Skeletal muscle satellite cell (primary cell): ENCODE measurements around the gene FRG2C. TPM values are rescaled to one million over a fixed set of nuclear protein-coding genes. Genes with fewer than 3 reads are reported as not detected.
A peak's percentile ranks its signal among the peaks of the same experiment; 100 is the strongest.
"Not testable (repeated sequence)": the region's sequence is repeated elsewhere in the genome, so short reads cannot be mapped to it uniquely, and the experiment has no call there.

Experiments
- H3K27me3 ChIP-seq: 2 replicates; pipeline ENCODE4 v1.7.0; 2013; ENCODE audit warnings: low read length; ENCODE audit not compliant: control insufficient read depth, insufficient read depth
- H3K36me3 ChIP-seq: 2 replicates; pipeline ENCODE4 v1.7.0; 2013; ENCODE audit warnings: mild to moderate bottlenecking, control low read depth, low read length; ENCODE audit not compliant: insufficient read depth
- H3K4me1 ChIP-seq: 2 replicates; pipeline ENCODE4 v1.7.0; 2013; ENCODE audit warnings: low read length; ENCODE audit not compliant: control insufficient read depth, insufficient read depth
- H3K4me2 ChIP-seq: 2 replicates; pipeline ENCODE4 v1.7.0; 2013; ENCODE audit warnings: mild to moderate bottlenecking, low read length
- H3K4me3 ChIP-seq: 2 replicates; pipeline ENCODE4 v1.7.0; 2013; ENCODE audit warnings: low read length
- H3K9ac ChIP-seq: 2 replicates; pipeline ENCODE4 v1.7.0; 2013; ENCODE audit warnings: mild to moderate bottlenecking, low read depth, low read length, moderate library complexity
- H3K9me3 ChIP-seq: replicated peaks from 2 replicates; pipeline ENCODE4 v1.7.0; 2013; ENCODE audit warnings: mild to moderate bottlenecking, control low read depth, low read length
- small RNA-seq: library from RNA; depleted of rRNA; stranded (forward); fragments of <200 nt; gene quantifications from one replicate; pipeline ENCODE3, GENCODE V24; 2012

FRG2C gene

GRCh38 chr3:75671287-75672139, 7.4 kb downstream of the FRG2C start:
- H3K4me3 ChIP-seq = peak overlapping the region; percentile 73
- H3K4me2 ChIP-seq = peak overlapping the region; percentile 90
- peaks cover 12% of the 10 kb centered on the region for H3K9me3 ChIP-seq
- not testable (repeated sequence) for H3K36me3 ChIP-seq, H3K9ac ChIP-seq, H3K4me1 ChIP-seq
- H3K27me3 ChIP-seq = peaks cover 23% of the 10 kb centered on the region

- peak overlapping the region; percentile 73 for H3K4me3 ChIP-seq
Observed at GRCh38 chr3:75672140-75672775, 8.1 kb downstream of the FRG2C start.

GRCh38 chr3:75683965-75684364, 19.8 kb downstream of the FRG2C start:
- not testable (repeated sequence) for H3K27me3 ChIP-seq, H3K9ac ChIP-seq, H3K4me2 ChIP-seq, H3K9me3 ChIP-seq, H3K36me3 ChIP-seq, H3K4me1 ChIP-seq, H3K4me3 ChIP-seq

More at GRCh38 chr3:75672140-75672775, 8.1 kb downstream of the FRG2C start:
- Histone ChIP-seq H3K4me2 (peak overlapping the region; percentile 90), H3K9ac (peak overlapping the region; percentile 75), H3K9me3 (peaks cover 12% of the 10 kb centered on the region), H3K27me3 (peaks cover 23% of the 10 kb centered on the region)
- H3K36me3 ChIP-seq, H3K4me1 ChIP-seq: not testable (repeated sequence)

GRCh38 chr3:75687323-75687722, 23.2 kb downstream of the FRG2C start:
- H3K4me1 ChIP-seq = no peaks in the 10 kb centered on the region
- H3K4me2 ChIP-seq = no peak overlapping the region
- H3K4me3 ChIP-seq = no peak overlapping the region
- no peaks in the 10 kb centered on the region for H3K36me3 ChIP-seq
- H3K27me3 ChIP-seq = no peaks in the 10 kb centered on the region
- H3K9ac ChIP-seq = no peak overlapping the region
- H3K9me3 ChIP-seq = no peaks in the 10 kb centered on the region

- no peak overlapping the region for H3K9ac ChIP-seq
- H3K4me1 ChIP-seq = no peaks in the 10 kb centered on the region
- H3K4me3 ChIP-seq = no peak overlapping the region
- no peak overlapping the region for H3K4me2 ChIP-seq
- no peaks in the 10 kb centered on the region for H3K9me3 ChIP-seq
- H3K27me3 ChIP-seq = no peaks in the 10 kb centered on the region
- H3K36me3 ChIP-seq = no peaks in the 10 kb centered on the region
Observed at GRCh38 chr3:75692061-75692460, 27.9 kb downstream of the FRG2C start.

Small RNA genes lying within 50 kb of the gene (small RNA-seq; reads per million reads assigned to genes)
- not detected for gene AC108724.2
